A549 (cell line): ENCODE results near the gene LAMC1. TPM values are rescaled to one million over a fixed set of nuclear protein-coding genes. Genes with fewer than 3 reads are reported as not detected.

ENCODE experiments used
- ATAC-seq, 2 experiments: fragments of 200-7000 bp in 1 of 2; fragments of >200 bp in 1 of 2; cut with Nextera tagmentation in 1 of 2; cut with Tn5 transposase in 1 of 2; 3 replicates each; pipeline versions ENCODE4 v1.8.0 to v1.9.1; 2018 to 2020; ENCODE audit warnings: mild to moderate bottlenecking in 1 of 2, moderate library complexity in 1 of 2
- CTCF ChIA-PET: fragments of 300-600 bp; sonication (Branson Sonifier 250); formaldehyde crosslinking; extraction: SDS; loops from one replicate; lab custom pipeline; 2021; ENCODE audit warnings: antibody characterized with exemption, inconsistent platforms; lab: Yijun Ruan, JAX
- POLR2A ChIA-PET: fragments of 350-600 bp; formaldehyde crosslinking; extraction: SDS; loops from one replicate; lab custom pipeline; 2021; ENCODE audit warnings: antibody characterized with exemption, inconsistent platforms; lab: Yijun Ruan, JAX
- DNase-seq, 2 experiments: peaks; one replicate each; pipeline versions ENCODE4 v3.0.0 to v3.0.0-alpha.2; 2011 to 2016; ENCODE audit warnings: low read depth in 1 of 2, low spot score in 1 of 2
- FAIRE-seq: peaks from 2 replicates; lab custom pipeline; 2011; peaks lifted over from hg19 to GRCh38; lab: Jason Lieb, UNC
- H3K27ac ChIP-seq, 2 experiments: fragments of >200 bp; sonication (Bioruptor Twin); formaldehyde crosslinking; 3 replicates each; pipeline ENCODE4 v1.5.1; 2016 to 2017
- H3K4me1 ChIP-seq: fragments of >200 bp; sonication (Bioruptor Twin); formaldehyde crosslinking; 3 replicates; pipeline ENCODE4 v1.6.1; 2016
- H3K4me2 ChIP-seq: fragments of >200 bp; sonication (Bioruptor Twin); formaldehyde crosslinking; 3 replicates; pipeline ENCODE4 v1.6.1; 2016
- H3K4me3 ChIP-seq: fragments of >200 bp; sonication (Bioruptor Twin); formaldehyde crosslinking; 3 replicates; pipeline ENCODE4 v1.5.1; 2016
- H3K9me3 ChIP-seq: fragments of >200 bp; sonication (Bioruptor Twin); formaldehyde crosslinking; 3 replicates; pipeline ENCODE4 v1.6.1; 2016
- BHLHE40 ChIP-seq: IDR thresholded peaks from 2 replicates; pipeline ENCODE4 v1.6.1; 2012; ENCODE audit warnings: low read depth, low read length, inconsistent platforms
- CBX2 ChIP-seq: fragments of 200-600 bp; sonication (generic); IDR thresholded peaks from 2 replicates; pipeline ENCODE4 v1.6.1; 2016; ENCODE audit warnings: low read depth, mild to moderate bottlenecking, borderline replicate concordance
- CEBPB ChIP-seq, 2 experiments: fragments of >200 bp in 1 of 2; sonication (Bioruptor Twin) in 1 of 2; formaldehyde crosslinking in 1 of 2; IDR thresholded peaks; 2 replicates each; pipeline ENCODE4 v1.6.1; 2012 to 2016
- CHD4 ChIP-seq: fragments of 200-600 bp; sonication (generic); IDR thresholded peaks from 2 replicates; pipeline ENCODE4 v1.6.1; 2016; ENCODE audit warnings: antibody characterized with exemption, mild to moderate bottlenecking, borderline replicate concordance
- EHF ChIP-seq: fragments of 250-450 bp; sonication (Bioruptor Pico); IDR thresholded peaks from 2 replicates; pipeline ENCODE4 v1.5.0; 2020; ENCODE audit warnings: mild to moderate bottlenecking
- EP300 ChIP-seq, 2 experiments: fragments of >200 bp; sonication (Bioruptor Twin); formaldehyde crosslinking; IDR thresholded peaks; 2 replicates in 1 of 2; 3 replicates in 1 of 2; pipeline ENCODE4 v1.6.1; 2016 to 2017
- ESRRA ChIP-seq: fragments of 150-350 bp; IDR thresholded peaks from 2 replicates; pipeline ENCODE4 v1.6.1; 2014; ENCODE audit warnings: mild to moderate bottlenecking, low read length, borderline replicate concordance
- GATA3 ChIP-seq: IDR thresholded peaks from 2 replicates; pipeline ENCODE4 v1.6.1; 2012; ENCODE audit warnings: borderline replicate concordance
- HDAC2 ChIP-seq: fragments of 200-600 bp; sonication (generic); IDR thresholded peaks from 2 replicates; pipeline ENCODE4 v1.6.1; 2016
- HEYL ChIP-seq: fragments of 250-450 bp; sonication (Bioruptor Pico); IDR thresholded peaks from 2 replicates; pipeline ENCODE4 v1.8.0; 2021; ENCODE audit warnings: mild to moderate bottlenecking, moderate library complexity
- HOXA7 ChIP-seq: fragments of 250-450 bp; sonication (Bioruptor Pico); IDR thresholded peaks from 2 replicates; pipeline ENCODE4 v1.5.0; 2020; ENCODE audit warnings: mild to moderate bottlenecking, moderate library complexity
- HOXB13 ChIP-seq: fragments of 250-450 bp; sonication (Bioruptor Pico); IDR thresholded peaks from 2 replicates; pipeline ENCODE4 v1.5.0; 2020; ENCODE audit warnings: low read depth, mild to moderate bottlenecking, moderate library complexity
- JUNB ChIP-seq: fragments of >200 bp; sonication (Bioruptor Twin); formaldehyde crosslinking; IDR thresholded peaks from 2 replicates; pipeline ENCODE4 v1.6.1; 2016
- NPAS2 ChIP-seq: fragments of 250-450 bp; sonication (Bioruptor Pico); IDR thresholded peaks from 2 replicates; pipeline ENCODE4 v1.8.0; 2022; ENCODE audit warnings: mild to moderate bottlenecking, moderate library complexity, borderline replicate concordance
- PBX3 ChIP-seq: IDR thresholded peaks from 2 replicates; pipeline ENCODE4 v1.6.1; 2012
- POLR2A ChIP-seq: IDR thresholded peaks from 2 replicates; pipeline ENCODE4 v1.6.1; 2012; ENCODE audit warnings: mild to moderate bottlenecking, low read length
- RAD21 ChIP-seq, 2 experiments: fragments of >200 bp in 1 of 2; sonication (Bioruptor Twin) in 1 of 2; formaldehyde crosslinking in 1 of 2; IDR thresholded peaks in 1 of 2; conservative IDR thresholded peaks in 1 of 2; 2 replicates in 1 of 2; 3 replicates in 1 of 2; pipeline ENCODE4 v1.6.1; 2012 to 2018; ENCODE audit warnings: inconsistent platforms in 1 of 2
- RARB ChIP-seq: fragments of 250-450 bp; sonication (Bioruptor Pico); IDR thresholded peaks from 2 replicates; pipeline ENCODE4 v1.8.0; 2021; ENCODE audit warnings: mild to moderate bottlenecking, moderate library complexity
- RCOR1 ChIP-seq: fragments of 150-350 bp; IDR thresholded peaks from 2 replicates; pipeline ENCODE4 v1.6.1; 2014; ENCODE audit warnings: antibody characterized with exemption, low read length, low read depth
- SREBF2 ChIP-seq: fragments of 450-650 bp; IDR thresholded peaks from 2 replicates; pipeline ENCODE4 v1.6.1; 2014; ENCODE audit warnings: mild to moderate bottlenecking, moderate library complexity
- ZC3H11A ChIP-seq: fragments of 450-650 bp; IDR thresholded peaks from 2 replicates; pipeline ENCODE4 v1.6.1; 2014; ENCODE audit warnings: antibody characterized with exemption, mild to moderate bottlenecking
- ZSCAN20 ChIP-seq: fragments of 250-450 bp; sonication (Bioruptor Pico); IDR thresholded peaks from 2 replicates; pipeline ENCODE4 v1.8.0; 2022; ENCODE audit warnings: mild to moderate bottlenecking, moderate library complexity
- WGBS: methylation state at CpG from one replicate; pipeline ENCODE4 v1.1.6; 2017; ENCODE audit errors: missing lambda C conversion rate; 5-methylcytosine and 5-hydroxymethylcytosine counted together
- polyA plus RNA-seq, 4 experiments: library from polyadenylated mRNA; depleted of rRNA in 3 of 4; stranded (reverse); fragments of >200 nt; fragmentation: RNase III in 1 of 4; extraction: RNeasy Plus Mini Kit Qiagen cat#74134 plus additional on column Dnase treatment in 1 of 4; gene quantifications; 2 replicates in 3 of 4; 3 replicates in 1 of 4; pipeline ENCODE4 v1.2.3, GENCODE V29; 2011 to 2017
- TF ChIP-seq, protein P1 (sequence below): fragments of >200 bp; sonication (Bioruptor Twin); formaldehyde crosslinking; IDR thresholded peaks from 3 replicates; pipeline ENCODE4 v1.5.1; 2016
- TF ChIP-seq, protein P2 (sequence below): IDR thresholded peaks from 2 replicates; pipeline ENCODE4 v1.6.1; 2012

Gene LAMC1
- polyA plus RNA-seq, 2 of the 4 experiments (the other 2 are of a cell fraction) = 93.7 to 152 TPM

- ATAC-seq = no peak
- WGBS = 92% methylated on average over 2 of the region's 2 CpGs
- DNase-seq = no peak
- POLR2A ChIA-PET = interaction anchor here (0.7 kb wide), 1 partner anchor 27 kb away, joined by 5 read pairs; no protein-coding TSS in a partner anchor
- H3K9me3 ChIP-seq = no peaks in the 10 kb centered on the region
- TF ChIP-seq HOXA7 (CRISPR knock-in tag) (no peak), RAD21 (conservative IDR thresholded peaks at IDR 0.05 in 1 of 2, IDR thresholded peaks at IDR 0.05 in 1 of 2) (no peak), BHLHE40 (no peak), CBX2 (no peak), ZSCAN20 (CRISPR knock-in tag) (no peak)
- TF ChIP-seq, all 56 proteins: peak for 0
- H3K4me2 ChIP-seq = no peak overlapping the region
- CTCF ChIA-PET = no interaction called here
- no peak for FAIRE-seq
- H3K4me1 ChIP-seq = no peaks in the 10 kb centered on the region
- no peak overlapping the region for H3K4me3 ChIP-seq
- H3K27ac ChIP-seq = no peak overlapping the region
Observed at GRCh38 chr1:183131166-183131565, 107.9 kb downstream of the LAMC1 start.

DNA sequence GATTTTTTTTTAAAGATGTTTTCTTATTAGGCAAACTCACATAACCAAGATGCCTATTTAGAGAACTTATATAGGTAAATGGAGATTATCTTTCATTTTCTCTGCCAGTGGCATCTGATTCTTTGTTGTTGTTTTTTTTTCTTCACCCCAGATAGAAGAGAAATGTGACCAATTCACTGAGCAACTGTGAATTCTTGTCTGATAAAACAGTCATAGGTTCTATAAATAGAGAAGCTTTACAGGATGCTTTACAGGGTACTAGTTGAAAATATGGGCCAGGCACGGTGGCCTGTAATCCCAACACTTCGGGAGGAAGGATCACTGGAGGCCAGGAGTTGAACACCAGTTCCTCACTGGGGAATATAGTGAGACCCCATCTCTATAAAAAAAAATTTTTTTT is 112.1 kb downstream of the LAMC1 start:
- FAIRE-seq = no peak
- CTCF ChIA-PET = interaction anchor here (0.5 to 2.2 kb wide), 6 partner anchors 10 to 100 kb away, joined by 3 to 6 read pairs (median 5); no protein-coding TSS in a partner anchor
- H3K9me3 ChIP-seq = no peaks in the 10 kb centered on the region
- WGBS = 91% methylated on average over 2 of the region's 2 CpGs
- POLR2A ChIA-PET = no interaction called here
- DNase-seq = no peak
- ATAC-seq = no peak
- H3K4me1 ChIP-seq = peaks cover 25% of the 10 kb centered on the region
- TF ChIP-seq HOXB13 (CRISPR knock-in tag) (no peak), CEBPB (IDR thresholded peaks at IDR 0.05) (no peak), RARB (CRISPR knock-in tag) (no peak), SREBF2 (no peak), HDAC2 (no peak), NPAS2 (CRISPR knock-in tag) (no peak), HEYL (CRISPR knock-in tag) (no peak)
- TF ChIP-seq, protein P1, sequence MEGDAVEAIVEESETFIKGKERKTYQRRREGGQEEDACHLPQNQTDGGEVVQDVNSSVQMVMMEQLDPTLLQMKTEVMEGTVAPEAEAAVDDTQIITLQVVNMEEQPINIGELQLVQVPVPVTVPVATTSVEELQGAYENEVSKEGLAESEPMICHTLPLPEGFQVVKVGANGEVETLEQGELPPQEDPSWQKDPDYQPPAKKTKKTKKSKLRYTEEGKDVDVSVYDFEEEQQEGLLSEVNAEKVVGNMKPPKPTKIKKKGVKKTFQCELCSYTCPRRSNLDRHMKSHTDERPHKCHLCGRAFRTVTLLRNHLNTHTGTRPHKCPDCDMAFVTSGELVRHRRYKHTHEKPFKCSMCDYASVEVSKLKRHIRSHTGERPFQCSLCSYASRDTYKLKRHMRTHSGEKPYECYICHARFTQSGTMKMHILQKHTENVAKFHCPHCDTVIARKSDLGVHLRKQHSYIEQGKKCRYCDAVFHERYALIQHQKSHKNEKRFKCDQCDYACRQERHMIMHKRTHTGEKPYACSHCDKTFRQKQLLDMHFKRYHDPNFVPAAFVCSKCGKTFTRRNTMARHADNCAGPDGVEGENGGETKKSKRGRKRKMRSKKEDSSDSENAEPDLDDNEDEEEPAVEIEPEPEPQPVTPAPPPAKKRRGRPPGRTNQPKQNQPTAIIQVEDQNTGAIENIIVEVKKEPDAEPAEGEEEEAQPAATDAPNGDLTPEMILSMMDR = no peak
- no peak overlapping the region for H3K4me3 ChIP-seq
- H3K4me2 ChIP-seq = no peak overlapping the region
- no peak overlapping the region for H3K27ac ChIP-seq

GRCh38 chr1:183137782-183138181 is 114.6 kb downstream of the LAMC1 start:
- 0 out of 6 replicates have a peak overlapping the region, but pooled peaks of 1 of the 2 experiments have one; percentile 8 for H3K27ac ChIP-seq
- no peak for TF ChIP-seq CHD4
- TF ChIP-seq EP300 (IDR thresholded peaks at IDR 0.05) = no peak
- TF ChIP-seq ESRRA = no peak
- no peak for TF ChIP-seq GATA3
- TF ChIP-seq HDAC2 = no peak
- no peak for TF ChIP-seq RARB (CRISPR knock-in tag)
- no peak for TF ChIP-seq JUNB
- no peak for TF ChIP-seq SREBF2
- TF ChIP-seq RCOR1 = no peak
- TF ChIP-seq NPAS2 (CRISPR knock-in tag) = no peak
- no peak for TF ChIP-seq ZC3H11A
- no peak for TF ChIP-seq EHF
- TF ChIP-seq, protein P2, sequence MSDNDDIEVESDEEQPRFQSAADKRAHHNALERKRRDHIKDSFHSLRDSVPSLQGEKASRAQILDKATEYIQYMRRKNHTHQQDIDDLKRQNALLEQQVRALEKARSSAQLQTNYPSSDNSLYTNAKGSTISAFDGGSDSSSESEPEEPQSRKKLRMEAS = no peak
- no peak for TF ChIP-seq PBX3
- no peak for TF ChIP-seq POLR2A
- H3K9me3 ChIP-seq = no peaks in the 10 kb centered on the region
- 58% methylated on average over 3 of the region's 3 CpGs for WGBS
- peaks cover 29% of the 10 kb centered on the region for H3K4me1 ChIP-seq
- DNase-seq (no peak), FAIRE-seq (no peak), ATAC-seq (no peak)
- H3K4me2 ChIP-seq = no peak overlapping the region
- ChIA-PET CTCF (no interaction called here), POLR2A (no interaction called here)
- H3K4me3 ChIP-seq = no peak overlapping the region
